Neural cell (in vitro differentiated cells): ENCODE measurements around the gene YPEL2. TPM values are rescaled to one million over a fixed set of nuclear protein-coding genes. Genes with fewer than 3 reads are reported as not detected.
A peak's percentile ranks its signal among the peaks of the same experiment; 100 is the strongest.

Experiments
- H2AFZ ChIP-seq: fragments of 200-600, 300-800 bp; sonication (generic), shearing (Covaris generic); 2 replicates; pipeline ENCODE4 v1.6.0; 2014; ENCODE audit warnings: low read depth, mild to moderate bottlenecking, antibody characterized with exemption, low read length, moderate library complexity
- H3F3A ChIP-seq: fragments of 200-600 bp; shearing (Covaris generic); 2 replicates; pipeline ENCODE4 v1.6.1; 2016; ENCODE audit warnings: mild to moderate bottlenecking, moderate library complexity, mixed read lengths, antibody characterized with exemption, low read length; ENCODE audit not compliant: insufficient read depth, poor library complexity, severe bottlenecking
- H3K27ac ChIP-seq: fragments of 200-600, 300-800 bp; sonication (generic), shearing (Covaris generic); 2 replicates; pipeline ENCODE4 v1.5.1; 2014; ENCODE audit warnings: mild to moderate bottlenecking, low read length, moderate library complexity
- H3K27me3 ChIP-seq: fragments of 300-800, 200-600 bp; sonication (generic), shearing (Covaris generic); 2 replicates; pipeline ENCODE4 v1.6.0; 2014; ENCODE audit warnings: mild to moderate bottlenecking, low read depth, low read length, moderate library complexity; ENCODE audit not compliant: insufficient read depth
- H3K36me3 ChIP-seq: fragments of 300-800, 200-600 bp; sonication (generic), shearing (Covaris generic); 2 replicates; pipeline ENCODE4 v1.5.1; 2014; ENCODE audit warnings: mild to moderate bottlenecking, antibody characterized with exemption, low read length, moderate library complexity; ENCODE audit not compliant: insufficient read depth
- H3K4me2 ChIP-seq: fragments of 300-800, 200-600 bp; sonication (generic), shearing (Covaris generic); 2 replicates; pipeline ENCODE4 v1.6.0; 2014; ENCODE audit warnings: mild to moderate bottlenecking, low read length
- H3K4me3 ChIP-seq: fragments of 300-800, 200-600 bp; sonication (generic), shearing (Covaris generic); 2 replicates; pipeline ENCODE4 v1.5.1; 2014; ENCODE audit warnings: mild to moderate bottlenecking, low read length, moderate library complexity
- H3K79me2 ChIP-seq: fragments of 200-600 bp; shearing (Covaris generic); replicated peaks from 2 replicates; pipeline ENCODE4 v1.6.0; 2014; ENCODE audit warnings: mild to moderate bottlenecking, low read length, moderate library complexity; ENCODE audit not compliant: insufficient read depth
- H3K9ac ChIP-seq: fragments of 300-800, 200-600 bp; sonication (generic), shearing (Covaris generic); 2 replicates; pipeline ENCODE4 v1.6.1; 2016; ENCODE audit warnings: mild to moderate bottlenecking, low read length, mixed read lengths
- H3K9me2 ChIP-seq: fragments of 200-600 bp; shearing (Covaris generic); 2 replicates; pipeline ENCODE4 v1.6.1; 2016; ENCODE audit warnings: mild to moderate bottlenecking, low read length, mixed read lengths; ENCODE audit not compliant: insufficient read depth
- H3K9me3 ChIP-seq: fragments of 200-600, 300-800 bp; sonication (generic), shearing (Covaris generic); 2 replicates; pipeline ENCODE4 v1.6.1; 2016; ENCODE audit warnings: mild to moderate bottlenecking, mixed run types, low read length, moderate library complexity, mixed read lengths
- H4K20me1 ChIP-seq: fragments of 200-600 bp; shearing (Covaris generic); 2 replicates; pipeline ENCODE4 v1.6.1; 2016; ENCODE audit warnings: mild to moderate bottlenecking, mixed run types; ENCODE audit not compliant: insufficient read depth
- EP300 ChIP-seq: fragments of 450-650 bp; conservative IDR thresholded peaks from 2 replicates; pipeline ENCODE4 v1.6.1; 2014; ENCODE audit warnings: antibody characterized with exemption, mild to moderate bottlenecking, moderate library complexity; ENCODE audit not compliant: poor library complexity, severe bottlenecking
- EZH2 ChIP-seq: fragments of 200-600, 300-800 bp; shearing (Covaris generic), sonication (generic); IDR thresholded peaks from 2 replicates; pipeline ENCODE4 v1.6.1; 2014; ENCODE audit warnings: antibody characterized with exemption, low read length, borderline replicate concordance, mild to moderate bottlenecking; ENCODE audit not compliant: insufficient read depth, poor library complexity, severe bottlenecking
- MXI1 ChIP-seq: fragments of 450-650 bp; conservative IDR thresholded peaks from 2 replicates; pipeline ENCODE4 v1.6.1; 2014; ENCODE audit warnings: antibody characterized with exemption, mild to moderate bottlenecking; ENCODE audit not compliant: poor library complexity, severe bottlenecking
- POLR2AphosphoS5 ChIP-seq: IDR thresholded peaks from 2 replicates; pipeline ENCODE4 v1.6.1; 2012
- RAD21 ChIP-seq: fragments of 450-650 bp; conservative IDR thresholded peaks from 2 replicates; pipeline ENCODE4 v1.6.1; 2014; ENCODE audit warnings: antibody characterized with exemption, mild to moderate bottlenecking, moderate library complexity
- REST ChIP-seq: IDR thresholded peaks from 2 replicates; pipeline ENCODE4 v1.6.1; 2012; ENCODE audit warnings: borderline replicate concordance
- SMC3 ChIP-seq: fragments of 450-650 bp; conservative IDR thresholded peaks from 2 replicates; pipeline ENCODE4 v1.6.1; 2014; ENCODE audit warnings: antibody characterized with exemption, mild to moderate bottlenecking, moderate library complexity; ENCODE audit not compliant: poor library complexity
- TAF1 ChIP-seq: IDR thresholded peaks from 2 replicates; pipeline ENCODE4 v1.6.1; 2012; ENCODE audit warnings: low read depth
- polyA plus RNA-seq: library from polyadenylated mRNA; depleted of rRNA; stranded (reverse); fragments of >200 nt; gene quantifications from 2 replicates; pipeline ENCODE4 v1.2.3, GENCODE V29; 2014
- TF ChIP-seq, protein P1 (sequence below): fragments of 450-650 bp; IDR thresholded peaks from 2 replicates; pipeline ENCODE4 v1.5.1; 2014; ENCODE audit warnings: antibody characterized with exemption, mild to moderate bottlenecking, moderate library complexity; ENCODE audit not compliant: poor library complexity, severe bottlenecking

The YPEL2 gene
- polyA plus RNA-seq, 1 donor from 2014 or later: 17.0 TPM

GRCh38 chr17:59388069-59388556, 56.7 kb downstream of the YPEL2 start (continued):
- no peak for TF ChIP-seq MXI1
- no peak for TF ChIP-seq SMC3
- TF ChIP-seq TAF1: no peak

- H3K9me3 ChIP-seq: no peaks in the 10 kb centered on the region
- no peak overlapping the region for H3K9ac ChIP-seq
- H3K27me3 ChIP-seq: no peaks in the 10 kb centered on the region
- no peak overlapping the region for H2AFZ ChIP-seq
- H3K27ac ChIP-seq: no peak overlapping the region
- no peaks in the 10 kb centered on the region for H3K36me3 ChIP-seq
- H3K79me2 ChIP-seq: no peaks in the 10 kb centered on the region
- H3K4me2 ChIP-seq: no peak overlapping the region
- H3K9me2 ChIP-seq: no peaks in the 10 kb centered on the region
- no peak overlapping the region for H3K4me3 ChIP-seq
- H4K20me1 ChIP-seq: no peaks in the 10 kb centered on the region
- TF ChIP-seq EP300 (no peak), TAF1 (no peak), SMC3 (no peak), MXI1 (no peak), RAD21 (no peak), EZH2 (no peak), REST (no peak), POLR2AphosphoS5 (no peak)
- TF ChIP-seq, protein P1, sequence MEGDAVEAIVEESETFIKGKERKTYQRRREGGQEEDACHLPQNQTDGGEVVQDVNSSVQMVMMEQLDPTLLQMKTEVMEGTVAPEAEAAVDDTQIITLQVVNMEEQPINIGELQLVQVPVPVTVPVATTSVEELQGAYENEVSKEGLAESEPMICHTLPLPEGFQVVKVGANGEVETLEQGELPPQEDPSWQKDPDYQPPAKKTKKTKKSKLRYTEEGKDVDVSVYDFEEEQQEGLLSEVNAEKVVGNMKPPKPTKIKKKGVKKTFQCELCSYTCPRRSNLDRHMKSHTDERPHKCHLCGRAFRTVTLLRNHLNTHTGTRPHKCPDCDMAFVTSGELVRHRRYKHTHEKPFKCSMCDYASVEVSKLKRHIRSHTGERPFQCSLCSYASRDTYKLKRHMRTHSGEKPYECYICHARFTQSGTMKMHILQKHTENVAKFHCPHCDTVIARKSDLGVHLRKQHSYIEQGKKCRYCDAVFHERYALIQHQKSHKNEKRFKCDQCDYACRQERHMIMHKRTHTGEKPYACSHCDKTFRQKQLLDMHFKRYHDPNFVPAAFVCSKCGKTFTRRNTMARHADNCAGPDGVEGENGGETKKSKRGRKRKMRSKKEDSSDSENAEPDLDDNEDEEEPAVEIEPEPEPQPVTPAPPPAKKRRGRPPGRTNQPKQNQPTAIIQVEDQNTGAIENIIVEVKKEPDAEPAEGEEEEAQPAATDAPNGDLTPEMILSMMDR: no peak
- no peaks in the 10 kb centered on the region for H3F3A ChIP-seq
Observed at GRCh38 chr17:59389066-59389465, 57.6 kb downstream of the YPEL2 start.

DNA sequence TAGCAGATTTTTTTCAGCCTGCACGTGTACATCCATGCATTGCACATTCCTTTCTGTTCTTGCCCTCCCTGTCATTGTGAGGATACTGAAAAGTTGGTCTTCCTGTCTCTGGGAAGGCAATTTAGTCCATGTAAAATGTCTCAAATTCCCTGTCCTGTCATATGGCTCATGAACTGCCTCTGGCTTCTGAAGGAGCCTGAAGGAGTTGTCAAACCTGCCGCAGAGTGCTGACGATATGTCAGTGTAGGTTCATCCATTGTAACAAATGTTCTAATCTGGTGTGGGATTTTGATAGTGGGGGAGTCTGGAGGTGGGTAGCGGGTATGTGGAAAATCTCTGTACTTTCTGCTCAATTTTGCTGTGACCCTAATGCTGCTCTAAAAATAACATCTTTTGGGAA, 59.6 kb downstream of the YPEL2 start:
- Histone ChIP-seq H3F3A (no peaks in the 10 kb centered on the region), H3K9ac (no peak overlapping the region), H3K27ac (peak overlapping the region; percentile 28), H3K4me3 (no peak overlapping the region), H3K9me3 (no peaks in the 10 kb centered on the region), H3K9me2 (no peaks in the 10 kb centered on the region), H3K27me3 (no peaks in the 10 kb centered on the region), H4K20me1 (no peaks in the 10 kb centered on the region), H3K4me2 (no peak overlapping the region), H3K36me3 (no peaks in the 10 kb centered on the region), H2AFZ (no peak overlapping the region), H3K79me2 (no peaks in the 10 kb centered on the region)
- TF ChIP-seq EP300 (peak; percentile 66), EZH2 (no peak), MXI1 (no peak), TAF1 (no peak), POLR2AphosphoS5 (no peak), RAD21 (no peak), REST (no peak)
- TF ChIP-seq, protein P1: no peak
